OCI-LY7 (cell line): ENCODE measurements around the gene GPNMB. TPM values are rescaled to one million over a fixed set of nuclear protein-coding genes. Genes with fewer than 3 reads are reported as not detected.
A peak's percentile ranks its signal among the peaks of the same experiment; 100 is the strongest.

Source experiments
- BruUV-seq: library from RNA; stranded (reverse); fragments of 400-500 nt; replicated peaks from 2 replicates; lab custom pipeline; 2021; lab: Mats Ljungman, UMichigan
- CTCF ChIA-PET: fragments of 300-600 bp; sonication (Branson Sonifier 250); formaldehyde crosslinking; loops from one replicate; lab custom pipeline; 2022; ENCODE audit warnings: antibody characterized with exemption; ENCODE audit not compliant: unreplicated experiment; lab: Charles Lee
- POLR2A ChIA-PET: fragments of 300-600 bp; sonication (Branson Sonifier 250); formaldehyde crosslinking; loops from one replicate; lab custom pipeline; 2022; ENCODE audit warnings: antibody characterized with exemption; lab: Charles Lee
- DNase-seq: peaks from one replicate; pipeline ENCODE4 v3.0.0-alpha.2; 2015; ENCODE audit warnings: low spot score
- H2AFZ ChIP-seq: fragments of 200-600 bp; sonication (generic), shearing (Covaris generic); 2 replicates; pipeline ENCODE4 v1.6.1; 2014; ENCODE audit warnings: mild to moderate bottlenecking, antibody characterized with exemption, low read length, moderate library complexity
- H3K27ac ChIP-seq: fragments of 200-600 bp; sonication (generic); 2 replicates; pipeline ENCODE4 v1.5.1; 2014; ENCODE audit warnings: mixed run types, low read depth, mild to moderate bottlenecking, moderate library complexity, low read length, inconsistent platforms; ENCODE audit not compliant: poor library complexity, severe bottlenecking
- H3K36me3 ChIP-seq: fragments of 200-600 bp; sonication (generic); 2 replicates; pipeline ENCODE4 v1.6.1; 2014; ENCODE audit warnings: mild to moderate bottlenecking, antibody characterized with exemption, low read length, moderate library complexity, mixed read lengths; ENCODE audit not compliant: insufficient read depth
- H3K4me1 ChIP-seq: fragments of 200-600 bp; sonication (generic); 2 replicates; pipeline ENCODE4 v1.5.1; 2014; ENCODE audit warnings: mild to moderate bottlenecking, low read length; ENCODE audit not compliant: insufficient read depth, poor library complexity, severe bottlenecking
- H3K4me2 ChIP-seq: fragments of 200-600 bp; sonication (generic); 2 replicates; pipeline ENCODE4 v1.6.1; 2014; ENCODE audit warnings: mild to moderate bottlenecking, low read length
- H3K4me3 ChIP-seq: fragments of 200-600 bp; sonication (generic); 2 replicates; pipeline ENCODE4 v1.5.1; 2014; ENCODE audit warnings: mild to moderate bottlenecking, low read depth, low read length; ENCODE audit not compliant: poor library complexity, severe bottlenecking
- H3K79me2 ChIP-seq: fragments of 200-600 bp; sonication (generic); 2 replicates; pipeline ENCODE4 v1.6.1; 2016; ENCODE audit warnings: low read depth, mild to moderate bottlenecking, low read length, moderate library complexity, mixed read lengths; ENCODE audit not compliant: insufficient read depth
- H3K9me2 ChIP-seq: fragments of 200-600 bp; sonication (generic); 2 replicates; pipeline ENCODE4 v1.6.1; 2016; ENCODE audit warnings: mild to moderate bottlenecking, low read length, mixed read lengths; ENCODE audit not compliant: insufficient read depth
- H3K9me3 ChIP-seq: fragments of 200-600 bp; sonication (generic); 2 replicates; pipeline ENCODE4 v1.6.1; 2014; ENCODE audit warnings: mild to moderate bottlenecking, mixed run types, low read length, mixed read lengths
- H4K20me1 ChIP-seq: fragments of 200-600 bp; sonication (generic); 2 replicates; pipeline ENCODE4 v1.6.1; 2014; ENCODE audit warnings: mild to moderate bottlenecking, antibody characterized with exemption, low read length, moderate library complexity, mixed read lengths; ENCODE audit not compliant: insufficient read depth
- EZH2phosphoT487 ChIP-seq: fragments of 200-600 bp; sonication (generic); IDR thresholded peaks from 2 replicates; pipeline ENCODE4 v1.6.1; 2018; ENCODE audit warnings: low read depth, borderline replicate concordance, mild to moderate bottlenecking, mixed run types, antibody characterized with exemption, low read length, moderate library complexity, mixed read lengths
- intact Hi-C: fragments of 100-400 bp; cut with micrococcal nuclease; formaldehyde crosslinking; loops from one replicate; pipeline ENCODE4 v1.10.0; 2022; ENCODE audit not compliant: unreplicated experiment
- total RNA-seq, 2 experiments: library from RNA; depleted of rRNA in 1 of 2; stranded (reverse); fragments of >200 nt in 1 of 2; shearing (Covaris generic) in 1 of 2; gene quantifications; 2 replicates each; pipeline ENCODE4 v1.2.3, GENCODE V29; 2014 to 2022
- TF ChIP-seq, protein P1 (sequence below): fragments of 200-600 bp; sonication (generic); conservative IDR thresholded peaks from 2 replicates; pipeline ENCODE4 v1.5.1; 2014; ENCODE audit warnings: mild to moderate bottlenecking, antibody characterized with exemption, low read length, moderate library complexity, mixed read lengths

GPNMB gene
- total RNA-seq, 2 experiments from 2014 or later, result 1.4 to 3.5 TPM

DNA sequence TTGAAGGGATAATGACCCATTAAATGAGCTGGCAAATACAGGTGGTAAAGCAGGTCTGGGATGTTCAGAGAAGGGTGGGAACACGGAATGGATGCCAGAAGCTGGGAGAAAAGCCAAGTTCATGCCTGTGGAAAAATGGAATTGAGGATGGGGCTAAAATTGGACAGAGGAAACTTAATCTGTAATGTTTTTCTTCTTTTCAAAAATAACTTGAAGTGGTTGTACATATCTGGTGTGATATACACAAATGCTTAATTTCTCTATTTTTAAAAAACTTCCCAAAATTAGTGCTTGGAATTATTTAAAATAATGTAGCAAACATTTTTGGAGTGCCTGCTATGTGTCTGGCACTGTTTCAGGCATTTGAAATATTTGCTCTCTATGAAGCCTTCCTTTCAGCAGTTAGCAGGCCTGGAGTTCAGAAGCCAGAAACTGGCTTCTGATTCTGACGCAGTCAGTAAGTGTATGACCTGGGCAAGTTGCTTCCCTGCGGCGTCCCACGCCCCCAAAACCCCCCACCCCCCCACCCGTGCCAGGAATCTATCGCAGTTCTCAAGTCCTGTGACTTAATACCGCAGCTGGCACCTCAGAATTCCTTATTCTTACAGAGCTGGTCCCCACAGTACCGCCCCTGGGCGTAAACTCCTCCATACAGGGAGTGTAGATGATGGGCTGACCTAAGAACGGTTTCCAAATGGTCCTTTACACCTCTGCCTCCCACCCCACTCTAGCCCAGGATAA lies 51.7 kb downstream of the GPNMB start:
- CTCF ChIA-PET, result no interaction called here
- peak overlapping the region; percentile 67 for H2AFZ ChIP-seq
- no peak for DNase-seq
- H3K36me3 ChIP-seq, result peaks cover 22% of the 10 kb centered on the region
- TF ChIP-seq, protein P1, sequence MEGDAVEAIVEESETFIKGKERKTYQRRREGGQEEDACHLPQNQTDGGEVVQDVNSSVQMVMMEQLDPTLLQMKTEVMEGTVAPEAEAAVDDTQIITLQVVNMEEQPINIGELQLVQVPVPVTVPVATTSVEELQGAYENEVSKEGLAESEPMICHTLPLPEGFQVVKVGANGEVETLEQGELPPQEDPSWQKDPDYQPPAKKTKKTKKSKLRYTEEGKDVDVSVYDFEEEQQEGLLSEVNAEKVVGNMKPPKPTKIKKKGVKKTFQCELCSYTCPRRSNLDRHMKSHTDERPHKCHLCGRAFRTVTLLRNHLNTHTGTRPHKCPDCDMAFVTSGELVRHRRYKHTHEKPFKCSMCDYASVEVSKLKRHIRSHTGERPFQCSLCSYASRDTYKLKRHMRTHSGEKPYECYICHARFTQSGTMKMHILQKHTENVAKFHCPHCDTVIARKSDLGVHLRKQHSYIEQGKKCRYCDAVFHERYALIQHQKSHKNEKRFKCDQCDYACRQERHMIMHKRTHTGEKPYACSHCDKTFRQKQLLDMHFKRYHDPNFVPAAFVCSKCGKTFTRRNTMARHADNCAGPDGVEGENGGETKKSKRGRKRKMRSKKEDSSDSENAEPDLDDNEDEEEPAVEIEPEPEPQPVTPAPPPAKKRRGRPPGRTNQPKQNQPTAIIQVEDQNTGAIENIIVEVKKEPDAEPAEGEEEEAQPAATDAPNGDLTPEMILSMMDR, result no peak
- no peak for TF ChIP-seq EZH2phosphoT487
- H3K79me2 ChIP-seq, result peaks cover 39% of the 10 kb centered on the region
- peak overlapping the region; percentile 89 for H3K4me3 ChIP-seq
- POLR2A ChIA-PET, result interaction anchor here (0.5 to 1.9 kb wide), 11 partner anchors 9 to 442 kb away, joined by 3 to 7 read pairs (median 3); no protein-coding TSS in a partner anchor
- H3K4me2 ChIP-seq, result peak overlapping the region; percentile 62
- H3K9me2 ChIP-seq, result no peaks in the 10 kb centered on the region
- intact Hi-C loops, result no loop called here
- no peaks in the 10 kb centered on the region for H3K9me3 ChIP-seq
- peak overlapping the region; percentile 25 for H3K27ac ChIP-seq
- no TSS peak for BruUV-seq
- H4K20me1 ChIP-seq, result 0 out of 2 replicates have a peak, but pooled peaks cover 8% of the 10 kb centered on the region
- H3K4me1 ChIP-seq, result peaks cover 14% of the 10 kb centered on the region

DNA sequence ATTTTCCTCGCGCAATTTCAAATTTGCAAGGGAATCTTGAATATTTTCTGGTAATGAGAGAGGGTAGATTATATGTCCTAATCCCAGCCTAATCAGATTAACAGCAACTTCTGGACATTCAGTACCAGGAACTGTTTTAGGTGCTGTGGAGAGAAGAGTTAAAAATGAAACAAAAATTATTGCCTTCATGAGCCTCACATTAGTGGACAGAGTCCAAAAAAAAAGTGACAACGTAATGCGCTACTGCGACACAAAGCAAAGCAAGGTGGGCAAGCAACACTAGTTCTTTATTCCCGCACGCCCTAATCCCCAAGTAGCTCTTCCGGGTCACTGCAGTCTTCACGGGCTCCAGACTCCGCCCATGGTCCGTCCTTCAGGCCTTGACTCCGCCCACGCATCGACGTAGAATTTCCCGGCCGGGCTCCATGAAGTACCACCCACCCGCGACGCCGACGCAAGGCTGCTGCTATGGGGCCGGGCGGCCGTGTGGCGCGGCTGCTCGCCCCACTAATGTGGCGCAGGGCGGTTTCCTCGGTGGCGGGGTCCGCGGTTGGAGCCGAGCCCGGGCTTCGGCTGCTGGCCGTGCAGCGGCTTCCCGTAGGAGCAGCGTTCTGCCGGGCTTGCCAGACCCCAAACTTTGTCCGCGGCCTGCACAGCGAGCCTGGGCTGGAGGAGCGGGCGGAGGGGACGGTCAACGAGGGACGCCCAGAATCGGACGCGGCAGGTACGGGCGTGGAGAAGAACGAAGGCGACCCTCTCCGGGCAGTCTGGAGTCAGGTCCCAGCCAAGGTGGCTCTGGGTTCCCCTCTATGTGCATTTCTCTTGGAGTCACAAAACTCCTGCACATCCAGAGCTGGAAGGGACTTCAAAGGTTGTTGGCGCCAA lies 52.6 kb downstream of the GPNMB start, which contains the start of gene MALSU1:
Gene MALSU1 (plus strand): TSS at position 455 of the 885 bp plus-strand sequence. CDS start 14 bp downstream, at position 469.
- intact Hi-C loops, result no loop called here
- DNase-seq, result peak; percentile 98
- Histone ChIP-seq H3K9me3 (no peaks in the 10 kb centered on the region), H3K4me1 (peaks cover 14% of the 10 kb centered on the region), H2AFZ (peak within 1 kb of the TSS; percentile 67; the same call in 1 of the 2 replicates), H3K27ac (peak within 1 kb of the TSS; percentile 25), H3K4me3 (peak within 1 kb of the TSS; percentile 89), H3K79me2 (peaks cover 45% of the 10 kb centered on the region), H3K9me2 (no peaks in the 10 kb centered on the region), H4K20me1 (0 out of 2 replicates have a peak, but pooled peaks cover 8% of the 10 kb centered on the region), H3K36me3 (peaks cover 28% of the 10 kb centered on the region), H3K4me2 (peak within 1 kb of the TSS; percentile 84)
- POLR2A ChIA-PET, result interaction anchor here (0.6 to 1.9 kb wide), 13 partner anchors 9 to 443 kb away, joined by 3 to 7 read pairs (median 3); no protein-coding TSS in a partner anchor
- no peak for TF ChIP-seq EZH2phosphoT487
- TF ChIP-seq, protein P1, result no peak
- CTCF ChIA-PET, result no interaction called here
- BruUV-seq, result no TSS peak
